Thyroid gland (tissue), 4 donors: ENCODE measurements around the gene SCAMP4. TPM values are rescaled to one million over a fixed set of nuclear protein-coding genes. Genes with fewer than 3 reads are reported as not detected.

Experiments used
- DNase-seq, 2 donors: peaks; one replicate each; pipeline ENCODE4 v3.0.0-alpha.2; 2019
- H3K27ac ChIP-seq, 3 donors: fragments of 200-600 bp; sonication (generic); 1 replicate in 2 of 3; 2 replicates in 1 of 3; pipeline ENCODE4 v1.5.1; 2016 to 2019; ENCODE audit warnings: mild to moderate bottlenecking in 1 of 3, moderate library complexity in 1 of 3
- H3K27me3 ChIP-seq: fragments of 200-600 bp; sonication (generic); one replicate; pipeline ENCODE4 v1.5.1; 2019
- H3K36me3 ChIP-seq, 2 donors: fragments of 200-600 bp; sonication (generic); one replicate each; pipeline ENCODE4 v1.5.1; 2016 to 2019
- H3K4me1 ChIP-seq, 2 donors: fragments of 200-600 bp; sonication (generic); one replicate each; pipeline ENCODE4 v1.5.1; 2017 to 2019
- H3K4me3 ChIP-seq, 3 donors: fragments of 200-600 bp; sonication (generic); replicated peaks in 1 of 3; 1 replicate in 2 of 3; 2 replicates in 1 of 3; pipeline ENCODE4 v1.5.1; 2016; ENCODE audit warnings: mild to moderate bottlenecking in 1 of 3
- H3K9me3 ChIP-seq: fragments of 200-600 bp; sonication (generic); one replicate; pipeline ENCODE4 v1.5.1; 2017
- POLR2A ChIP-seq, 2 donors: fragments of 450-650 bp; IDR thresholded peaks; one replicate each; pipeline ENCODE4 v1.6.1; 2017; ENCODE audit warnings: antibody characterized with exemption in 2 of 2, mild to moderate bottlenecking in 2 of 2, moderate library complexity in 1 of 2
- WGBS, 2 donors: methylation state at CpG; one replicate each; pipeline ENCODE4 v1.1.5; 2017; 5-methylcytosine and 5-hydroxymethylcytosine counted together
- intact Hi-C: fragments of 100-400 bp; cut with DNase I; formaldehyde crosslinking; loops from one replicate; pipeline ENCODE4 v1.15.1; 2023
- total RNA-seq, 4 donors: library from RNA; depleted of rRNA; stranded (reverse); fragments of >200 nt; gene quantifications; one replicate each; pipeline ENCODE4 v1.2.3, GENCODE V29; 2016
- TF ChIP-seq, protein P1 (sequence below), 6 experiments: fragments of 200-600 bp in 3 of 6; fragments of 450-650 bp in 3 of 6; sonication (generic) in 3 of 6; IDR thresholded peaks; one replicate each; pipeline ENCODE4 v1.5.1; 2016 to 2019; ENCODE audit warnings: antibody characterized with exemption in 6 of 6, mild to moderate bottlenecking in 2 of 6, inconsistent platforms in 1 of 6, moderate library complexity in 1 of 6

Gene SCAMP4
- total RNA-seq, 4 donors from 2014 or later, result 69.5 to 269 (median 137) TPM

DNA sequence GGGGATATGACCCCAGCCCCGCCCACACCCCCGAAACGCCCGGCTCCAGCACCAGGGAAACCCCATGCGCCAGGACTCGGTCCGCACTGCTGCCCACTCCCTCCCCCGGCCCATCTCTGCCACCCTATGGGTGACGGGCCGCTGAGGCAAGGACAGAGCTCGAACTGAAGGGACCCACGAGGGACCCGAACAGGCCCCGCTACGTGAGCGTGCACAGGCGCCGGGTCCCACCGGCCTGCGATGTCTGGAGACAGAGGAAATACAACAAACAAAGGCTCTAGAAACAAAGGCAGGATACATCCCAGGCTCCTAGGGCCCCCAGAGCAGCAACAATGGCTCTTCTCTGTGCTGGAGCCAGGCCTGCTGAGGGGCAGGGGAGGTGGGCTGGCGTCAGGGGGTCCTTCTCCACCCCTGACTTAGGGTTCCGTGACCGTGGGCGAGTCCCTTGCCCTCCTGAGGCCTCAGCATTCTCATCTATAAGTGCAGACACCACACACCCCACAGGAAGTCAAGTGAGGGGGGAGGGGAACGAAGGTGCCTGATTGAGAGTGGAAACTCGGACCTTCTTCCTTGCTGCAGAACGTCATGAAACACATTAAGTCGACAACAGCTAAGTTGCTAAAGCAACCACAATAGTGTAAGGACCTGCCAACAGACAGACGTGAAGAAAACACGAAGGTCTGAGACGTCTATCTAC is 23.0 kb upstream of the SCAMP4 start:
- H3K27ac ChIP-seq, result peak overlapping the region in 2 of 3 donors; percentile 0 to 28
- no peaks in the 10 kb centered on the region for H3K9me3 ChIP-seq
- H3K36me3 ChIP-seq, result no peaks in the 10 kb centered on the region
- 70 to 78% methylated on average over 15 to 19 of the region's 31 CpGs for WGBS, 2 donors
- DNase-seq, result no peak
- no peaks in the 10 kb centered on the region for H3K27me3 ChIP-seq
- no peak for TF ChIP-seq POLR2A (IDR thresholded peaks at IDR 0.05)
- TF ChIP-seq, protein P1, sequence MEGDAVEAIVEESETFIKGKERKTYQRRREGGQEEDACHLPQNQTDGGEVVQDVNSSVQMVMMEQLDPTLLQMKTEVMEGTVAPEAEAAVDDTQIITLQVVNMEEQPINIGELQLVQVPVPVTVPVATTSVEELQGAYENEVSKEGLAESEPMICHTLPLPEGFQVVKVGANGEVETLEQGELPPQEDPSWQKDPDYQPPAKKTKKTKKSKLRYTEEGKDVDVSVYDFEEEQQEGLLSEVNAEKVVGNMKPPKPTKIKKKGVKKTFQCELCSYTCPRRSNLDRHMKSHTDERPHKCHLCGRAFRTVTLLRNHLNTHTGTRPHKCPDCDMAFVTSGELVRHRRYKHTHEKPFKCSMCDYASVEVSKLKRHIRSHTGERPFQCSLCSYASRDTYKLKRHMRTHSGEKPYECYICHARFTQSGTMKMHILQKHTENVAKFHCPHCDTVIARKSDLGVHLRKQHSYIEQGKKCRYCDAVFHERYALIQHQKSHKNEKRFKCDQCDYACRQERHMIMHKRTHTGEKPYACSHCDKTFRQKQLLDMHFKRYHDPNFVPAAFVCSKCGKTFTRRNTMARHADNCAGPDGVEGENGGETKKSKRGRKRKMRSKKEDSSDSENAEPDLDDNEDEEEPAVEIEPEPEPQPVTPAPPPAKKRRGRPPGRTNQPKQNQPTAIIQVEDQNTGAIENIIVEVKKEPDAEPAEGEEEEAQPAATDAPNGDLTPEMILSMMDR (IDR thresholded peaks at IDR 0.05), result no peak
- H3K4me3 ChIP-seq, result no peak overlapping the region
- intact Hi-C loops, result no loop called here
- H3K4me1 ChIP-seq, result peaks cover 10 to 20% of the 10 kb centered on the region in 2 donors

DNA sequence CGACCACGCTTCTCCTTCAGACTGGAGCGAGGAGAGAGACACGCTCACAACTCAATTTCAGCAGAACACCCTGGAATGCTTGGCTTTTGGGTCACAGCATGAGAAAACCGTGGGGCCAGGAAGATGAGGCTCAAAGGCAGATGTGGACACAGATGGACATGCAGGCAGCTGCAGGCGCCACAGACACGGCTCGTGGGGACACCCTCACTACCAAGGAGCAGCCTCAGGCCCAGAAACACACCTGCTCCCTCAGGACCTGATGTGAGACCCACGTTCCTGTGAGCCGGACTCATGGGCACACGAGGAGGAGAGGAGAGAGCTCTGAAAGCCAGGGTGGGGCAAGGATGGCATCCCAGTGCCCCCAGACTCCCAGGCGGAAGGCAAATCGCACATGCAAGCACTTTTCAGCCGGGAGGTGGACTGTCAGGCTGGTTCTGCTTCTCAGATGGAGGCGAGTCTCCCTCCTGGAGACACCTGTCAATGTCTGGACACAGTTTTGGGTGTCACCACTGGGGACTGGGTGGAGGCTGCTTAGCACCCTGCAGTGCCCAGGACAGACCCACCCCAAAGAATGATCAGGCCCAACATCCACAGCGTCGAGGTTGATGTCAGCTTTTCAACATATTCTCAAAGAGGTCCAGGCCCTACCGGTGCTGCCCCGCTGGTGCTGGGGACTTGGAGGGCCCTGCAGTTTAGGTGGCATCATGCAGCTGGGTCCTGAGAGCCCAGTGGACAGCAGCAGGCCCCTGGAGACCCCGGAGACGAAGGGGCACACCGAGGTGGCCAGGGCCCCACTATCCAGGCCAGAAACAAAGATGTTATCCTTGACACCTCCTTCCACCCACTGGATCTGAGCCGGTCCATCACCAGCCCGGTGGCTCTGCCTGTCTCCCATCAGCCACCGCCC is 22.2 kb upstream of the SCAMP4 start:
- intact Hi-C loops, result no loop called here
- TF ChIP-seq, protein P1 (IDR thresholded peaks at IDR 0.05), result no peak
- no peak for TF ChIP-seq POLR2A (IDR thresholded peaks at IDR 0.05)
- 78 to 80% methylated on average over 16 to 25 of the region's 25 CpGs for WGBS, 2 donors
- Histone ChIP-seq H3K27ac (peak overlapping the region in 2 of 3 donors; percentile 28 to 66), H3K27me3 (no peaks in the 10 kb centered on the region), H3K9me3 (no peaks in the 10 kb centered on the region), H3K4me3 (peak overlapping the region in 1 of 3 donors; percentile 6), H3K4me1 (peaks cover 10 to 20% of the 10 kb centered on the region in 2 donors), H3K36me3 (no peaks in the 10 kb centered on the region)
- no peak for DNase-seq

DNA sequence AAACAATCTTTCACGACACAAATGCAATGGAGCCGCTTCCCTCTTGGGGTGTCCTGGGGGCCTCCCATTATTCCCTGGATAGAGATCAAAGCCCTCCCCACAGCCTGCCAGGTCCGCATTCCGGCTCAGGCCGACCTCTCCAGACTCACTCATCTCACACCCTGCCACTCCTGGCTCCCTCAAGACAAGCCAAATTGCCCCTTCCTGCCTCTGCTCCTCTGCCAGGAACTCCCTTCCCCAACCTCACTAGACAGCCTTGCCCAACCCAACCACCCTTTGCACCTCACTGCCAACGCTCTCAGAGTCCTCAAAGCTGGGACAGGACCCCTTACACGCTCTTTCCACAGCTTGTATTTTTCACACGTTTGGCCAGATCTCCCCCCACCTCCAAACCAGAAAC is 21.4 kb upstream of the SCAMP4 start:
- Histone ChIP-seq H3K4me1 (peaks cover 10 to 20% of the 10 kb centered on the region in 2 donors), H3K27me3 (no peaks in the 10 kb centered on the region), H3K36me3 (no peaks in the 10 kb centered on the region), H3K27ac (peak overlapping the region in 2 of 3 donors; percentile 66 to 82), H3K4me3 (peak overlapping the region in 1 of 3 donors; percentile 81), H3K9me3 (no peaks in the 10 kb centered on the region)
- DNase-seq, result no peak
- WGBS, 2 donors, result 31 to 44% methylated on average over 8 of the region's 8 CpGs
- TF ChIP-seq, protein P1 (IDR thresholded peaks at IDR 0.05), result no peak
- TF ChIP-seq POLR2A (IDR thresholded peaks at IDR 0.05), result no peak
- intact Hi-C loops, result no loop called here

DNA sequence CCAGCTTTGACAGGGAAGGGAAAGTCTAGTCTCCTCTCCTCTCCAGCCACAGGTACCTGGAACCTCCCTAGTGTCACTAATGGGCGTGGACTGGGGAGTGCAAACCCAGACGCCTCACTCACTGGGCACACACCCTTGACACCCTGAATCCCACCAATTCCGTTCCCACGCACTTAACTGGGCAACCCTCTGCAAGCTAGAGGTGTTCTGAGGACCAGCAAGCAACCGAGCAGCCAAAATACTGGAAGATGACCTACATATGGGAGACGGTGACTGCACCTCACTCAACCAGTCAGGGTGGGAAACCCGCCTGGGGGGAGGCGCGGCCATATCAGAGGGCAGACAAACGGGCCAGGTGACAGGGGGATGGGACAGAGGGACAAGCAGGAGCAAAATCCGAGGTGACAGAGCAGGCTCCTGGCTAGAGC is 20.9 kb upstream of the SCAMP4 start:
- Histone ChIP-seq H3K9me3 (no peaks in the 10 kb centered on the region), H3K4me3 (peak overlapping the region; percentile 68 to 81 (median 71)), H3K36me3 (no peaks in the 10 kb centered on the region), H3K4me1 (peaks cover 10 to 20% of the 10 kb centered on the region in 2 donors), H3K27me3 (no peaks in the 10 kb centered on the region), H3K27ac (peak overlapping the region in 2 of 3 donors; percentile 66 to 82)
- TF ChIP-seq, protein P1 (IDR thresholded peaks at IDR 0.05), result no peak
- no peak for TF ChIP-seq POLR2A (IDR thresholded peaks at IDR 0.05)
- no peak for DNase-seq
- WGBS, 2 donors, result 5% methylated on average over 11 of the region's 11 CpGs
- intact Hi-C loops, result no loop called here
